ENCODE measurements around the gene NEK4.

NEK4 gene

GRCh38 chr3:52798978-52799476 is 28.3 kb upstream of the NEK4 start:
- TF ChIP-seq CTCF (IDR thresholded peaks at IDR 0.05; ENCODE audit: low read depth, low read length) = peak; percentile 41
- H3K4me3 ChIP-seq (ENCODE audit: low read depth, low read length) = no peak overlapping the region

- no peak overlapping the region for H3K4me3 ChIP-seq (ENCODE audit: low read depth, low read length)
- no peak for TF ChIP-seq CTCF (IDR thresholded peaks at IDR 0.05; ENCODE audit: low read depth, low read length)
These were observed 27.7 kb upstream of the NEK4 start for GRCh38 chr3:52798376-52798977.

GRCh38 chr3:52796411-52796810 is 25.7 kb upstream of the NEK4 start:
- TF ChIP-seq CTCF (IDR thresholded peaks at IDR 0.05; ENCODE audit: low read depth, low read length) = no peak
- no peak overlapping the region for H3K4me3 ChIP-seq (ENCODE audit: low read depth, low read length)

GRCh38 chr3:52795298-52795900 is 24.7 kb upstream of the NEK4 start:
- no peak for TF ChIP-seq CTCF (IDR thresholded peaks at IDR 0.05; ENCODE audit: low read depth, low read length)
- H3K4me3 ChIP-seq (ENCODE audit: low read depth, low read length) = no peak overlapping the region

- TF ChIP-seq CTCF (IDR thresholded peaks at IDR 0.05; ENCODE audit: low read depth, low read length) = no peak
These were observed 23.9 kb upstream of the NEK4 start, which contains the start of gene ITIH3 for GRCh38 chr3:52794612-52795099. Gene ITIH3, plus strand, starts transcription at chr3:52794796. Its CDS starts 8 bp downstream, at chr3:52794804.

GRCh38 chr3:52793702-52794611 is 23.2 kb upstream of the NEK4 start:
- H3K4me3 ChIP-seq (ENCODE audit: low read depth, low read length) = no peak overlapping the region
- TF ChIP-seq CTCF (IDR thresholded peaks at IDR 0.05; ENCODE audit: low read depth, low read length) = no peak

More at GRCh38 chr3:52794612-52795099, 23.9 kb upstream of the NEK4 start, which contains the start of gene ITIH3:
- no peak within 1 kb of the TSS for H3K4me3 ChIP-seq (ENCODE audit: low read depth, low read length)
